ENCODE data around the gene IQCE.

DNA sequence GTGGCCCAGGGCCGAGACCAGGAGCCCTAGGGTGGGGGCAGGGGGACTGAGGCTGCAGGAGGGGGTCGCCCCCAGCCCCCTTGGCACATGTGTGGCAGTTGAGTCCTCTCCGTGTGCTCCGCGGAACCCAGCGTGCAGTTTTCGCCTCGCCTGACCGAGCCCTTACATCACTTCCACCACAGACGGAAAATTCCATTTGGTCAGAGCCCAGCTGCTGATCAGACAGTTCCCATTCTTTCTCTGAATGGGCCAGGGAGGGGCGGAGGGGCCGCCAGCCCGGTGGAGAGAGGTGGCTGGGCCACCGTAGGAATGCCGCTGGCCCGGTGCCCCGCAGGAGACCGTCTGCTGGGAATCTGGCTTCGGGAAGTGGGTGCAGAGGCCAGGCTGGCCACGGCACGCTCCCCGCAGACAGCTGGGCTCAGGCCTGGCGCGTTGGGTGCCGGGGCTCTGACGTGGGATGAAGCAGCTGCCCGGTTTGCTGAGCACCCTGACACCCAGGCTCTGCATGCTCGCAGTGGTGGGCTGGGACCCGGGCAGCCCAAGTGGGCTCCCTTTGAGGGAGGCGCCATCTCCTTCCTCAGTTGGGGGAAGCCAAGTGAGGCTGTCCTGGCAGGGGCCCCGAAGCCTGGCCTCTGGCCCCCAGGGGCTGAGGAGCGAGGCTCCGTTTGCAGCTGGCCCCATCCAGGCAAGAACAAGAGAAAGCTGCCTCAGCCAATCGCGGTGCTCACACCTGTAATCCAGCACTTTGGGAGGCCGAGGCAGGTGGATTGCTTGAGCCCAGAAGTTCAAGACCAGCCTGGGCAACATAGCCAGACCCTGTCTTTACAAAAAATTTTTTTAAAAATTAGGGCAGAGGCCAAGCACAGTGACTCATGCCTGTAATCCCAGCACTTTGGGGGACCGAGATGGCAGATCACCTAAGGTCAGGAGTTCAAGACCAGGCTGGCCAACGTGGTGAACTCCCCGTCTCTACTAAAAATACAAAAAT is 82.9 kb downstream of the IQCE start:
- TF ChIP-seq EZH2phosphoT487 (IDR thresholded peaks at IDR 0.05; ENCODE audit: borderline replicate concordance, low read length): no peak
- TF ChIP-seq, protein P1, sequence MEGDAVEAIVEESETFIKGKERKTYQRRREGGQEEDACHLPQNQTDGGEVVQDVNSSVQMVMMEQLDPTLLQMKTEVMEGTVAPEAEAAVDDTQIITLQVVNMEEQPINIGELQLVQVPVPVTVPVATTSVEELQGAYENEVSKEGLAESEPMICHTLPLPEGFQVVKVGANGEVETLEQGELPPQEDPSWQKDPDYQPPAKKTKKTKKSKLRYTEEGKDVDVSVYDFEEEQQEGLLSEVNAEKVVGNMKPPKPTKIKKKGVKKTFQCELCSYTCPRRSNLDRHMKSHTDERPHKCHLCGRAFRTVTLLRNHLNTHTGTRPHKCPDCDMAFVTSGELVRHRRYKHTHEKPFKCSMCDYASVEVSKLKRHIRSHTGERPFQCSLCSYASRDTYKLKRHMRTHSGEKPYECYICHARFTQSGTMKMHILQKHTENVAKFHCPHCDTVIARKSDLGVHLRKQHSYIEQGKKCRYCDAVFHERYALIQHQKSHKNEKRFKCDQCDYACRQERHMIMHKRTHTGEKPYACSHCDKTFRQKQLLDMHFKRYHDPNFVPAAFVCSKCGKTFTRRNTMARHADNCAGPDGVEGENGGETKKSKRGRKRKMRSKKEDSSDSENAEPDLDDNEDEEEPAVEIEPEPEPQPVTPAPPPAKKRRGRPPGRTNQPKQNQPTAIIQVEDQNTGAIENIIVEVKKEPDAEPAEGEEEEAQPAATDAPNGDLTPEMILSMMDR (IDR thresholded peaks at IDR 0.05; ENCODE audit: low read depth, low read length, poor library complexity, severe bottlenecking): no peak

All from DOHH2 (cell line).